ENCODE data around the gene VAV2.
A peak's percentile ranks its signal among the peaks of the same experiment; 100 is the strongest.

Gene VAV2

GRCh38 chr9:134028076-134028475 lies 36.0 kb upstream of the VAV2 start:
- DNase-seq (ENCODE audit: low spot score), result no peak

DNA sequence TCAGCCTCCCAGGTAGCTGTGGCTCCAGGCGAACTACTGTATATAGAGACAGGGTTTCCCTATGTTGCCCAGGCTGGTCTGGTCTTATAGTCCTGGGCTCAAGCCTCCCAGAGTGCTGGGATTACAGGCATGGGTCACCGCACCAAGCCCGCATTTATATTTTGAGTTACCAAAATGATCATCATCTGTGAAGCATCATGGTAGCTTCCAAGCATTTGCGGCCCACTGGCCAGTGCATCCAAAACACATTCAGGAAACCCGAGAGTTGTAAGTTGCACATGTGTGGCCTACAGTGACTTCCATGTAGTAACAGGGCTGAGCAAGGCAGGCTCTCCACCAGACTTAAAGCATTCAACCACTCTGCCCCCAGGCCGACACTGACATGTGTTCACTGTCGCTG lies 35.4 kb upstream of the VAV2 start:
- DNase-seq (ENCODE audit: low spot score), result no peak

DNA sequence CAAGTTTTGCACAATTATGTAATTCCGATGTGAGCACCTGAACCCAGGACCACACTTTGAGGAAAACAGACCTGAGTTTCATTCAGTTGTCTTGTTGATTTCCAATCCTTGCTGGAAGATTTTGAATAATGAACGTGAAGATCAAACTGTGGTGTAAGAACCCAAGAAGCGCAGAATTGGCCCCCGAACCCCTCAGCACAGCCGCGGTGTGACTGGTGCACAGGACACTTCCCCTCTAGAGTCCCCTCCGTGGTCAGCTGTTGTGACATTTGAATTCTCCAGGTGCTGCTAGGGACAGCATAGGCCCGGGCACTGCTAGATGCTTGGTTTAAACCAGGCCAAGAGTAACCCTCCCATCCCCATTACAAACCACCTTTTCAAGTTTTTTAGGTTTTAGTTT lies 34.9 kb upstream of the VAV2 start:
- no peak for DNase-seq (ENCODE audit: low spot score)

- DNase-seq (ENCODE audit: low spot score), result no peak
These were observed 34.5 kb upstream of the VAV2 start for GRCh38 chr9:134026581-134026980.

DNA sequence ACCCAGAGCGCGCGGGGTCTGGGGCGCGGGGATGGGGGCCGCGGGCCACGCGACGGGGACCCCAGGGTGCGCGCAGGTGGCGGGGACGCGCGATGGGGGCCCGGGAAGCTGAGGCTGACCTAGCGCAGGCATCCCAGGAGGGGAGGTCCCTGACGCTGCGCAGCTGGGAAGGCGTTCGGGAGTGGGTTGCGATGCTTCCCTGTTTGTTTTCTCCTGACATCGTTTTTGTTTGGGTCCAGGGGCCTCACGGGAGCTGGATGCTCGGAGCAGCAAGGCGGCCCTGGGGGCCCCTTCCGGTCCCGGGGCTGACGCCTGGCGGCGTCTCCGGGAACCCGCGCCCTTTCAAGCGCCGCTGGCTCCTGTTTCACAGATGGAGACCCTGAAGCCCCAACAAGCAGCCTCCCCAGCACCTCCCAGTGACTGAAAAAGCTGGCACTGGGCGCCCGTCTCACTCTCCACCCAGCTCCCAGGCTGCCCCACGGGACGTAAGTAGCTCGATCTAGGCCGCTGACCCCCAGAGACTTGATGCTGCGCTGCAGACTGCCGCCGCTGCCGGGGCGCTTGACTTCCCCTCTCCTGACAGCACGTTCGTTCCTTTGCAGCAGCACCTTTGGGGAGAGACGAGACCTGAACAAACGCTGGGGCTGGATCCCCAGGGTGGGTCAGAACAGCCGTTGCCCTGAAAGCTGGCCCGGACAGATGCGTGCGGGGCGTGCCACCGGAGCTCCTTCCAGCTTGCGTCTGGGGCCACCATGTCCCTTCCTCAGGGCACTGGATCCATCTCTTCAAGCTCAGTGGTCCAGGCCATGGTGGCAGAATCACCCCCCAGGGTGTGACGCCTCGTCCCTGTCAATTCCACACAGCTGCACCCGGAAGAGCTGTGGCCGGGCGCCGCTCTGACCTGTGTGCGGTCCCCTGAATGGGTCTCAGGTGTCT lies 33.8 kb upstream of the VAV2 start:
- DNase-seq (ENCODE audit: low spot score), result peak; percentile 24

GRCh38 chr9:134024828-134025605 lies 32.9 kb upstream of the VAV2 start, which contains the start of gene BRD3OS:
BRD3OS (plus strand) TSS chr9:134025481; CDS start chr9:134026748, 1,267 bp downstream.
- DNase-seq (ENCODE audit: low spot score), result peak; percentile 99

- no peak for DNase-seq (ENCODE audit: low spot score)
These were observed 32.2 kb upstream of the VAV2 start for GRCh38 chr9:134024214-134024792.

DNA sequence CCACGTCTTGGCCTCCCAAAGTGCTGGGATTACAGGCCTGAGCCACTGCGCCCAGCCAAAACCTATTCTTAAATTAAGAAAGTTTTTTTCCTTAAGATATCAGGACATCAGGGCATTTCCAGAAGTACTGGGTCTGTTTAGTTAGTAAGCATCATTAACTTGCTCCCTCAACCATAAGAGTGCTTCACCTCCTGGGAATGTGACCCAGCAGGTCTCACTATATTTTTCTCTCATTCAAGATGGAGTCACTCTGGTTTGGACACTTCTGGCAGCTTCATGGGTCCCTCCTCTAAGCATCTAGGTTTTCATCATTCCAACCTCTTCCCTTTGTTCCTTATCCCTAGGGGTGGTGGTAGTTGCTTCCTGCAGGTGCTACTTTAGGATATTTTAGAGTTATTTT lies 22.8 kb upstream of the VAV2 start:
- no peak for DNase-seq (ENCODE audit: low spot score)

GRCh38 chr9:134011401-134011800 lies 19.3 kb upstream of the VAV2 start:
- DNase-seq (ENCODE audit: low spot score), result no peak

GRCh38 chr9:134010310-134011173 lies 18.4 kb upstream of the VAV2 start:
- DNase-seq (ENCODE audit: low spot score), result no peak

DNA sequence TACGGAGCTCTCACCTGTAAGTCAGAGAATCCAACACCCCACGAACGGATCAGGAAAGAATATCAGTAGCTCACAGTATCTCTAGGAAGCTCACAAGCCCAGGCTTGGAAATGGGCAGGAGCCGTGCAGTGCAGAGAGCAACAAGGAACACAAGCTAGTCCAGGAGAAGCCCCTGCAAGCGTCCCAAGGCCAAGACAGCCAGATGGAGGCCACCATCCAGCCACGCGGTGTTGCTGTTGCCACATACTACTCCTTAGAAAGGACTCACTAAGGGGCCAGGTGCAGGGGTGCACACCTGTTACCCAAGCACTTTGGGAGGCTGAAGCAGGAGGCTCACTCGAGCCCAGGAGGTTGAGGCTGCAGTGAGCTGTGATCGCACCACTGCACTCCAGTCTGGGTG lies 15.4 kb upstream of the VAV2 start:
- DNase-seq (ENCODE audit: low spot score), result no peak

GRCh38 chr9:134007150-134007549 lies 15.0 kb upstream of the VAV2 start:
- no peak for DNase-seq (ENCODE audit: low spot score)

- DNase-seq (ENCODE audit: low spot score), result no peak
These were observed 13.3 kb upstream of the VAV2 start for GRCh38 chr9:134005381-134005780.

GRCh38 chr9:134004881-134005280 lies 12.8 kb upstream of the VAV2 start:
- no peak for DNase-seq (ENCODE audit: low spot score)

GRCh38 chr9:134004131-134004873 lies 12.2 kb upstream of the VAV2 start:
- DNase-seq (ENCODE audit: low spot score), result no peak

DNA sequence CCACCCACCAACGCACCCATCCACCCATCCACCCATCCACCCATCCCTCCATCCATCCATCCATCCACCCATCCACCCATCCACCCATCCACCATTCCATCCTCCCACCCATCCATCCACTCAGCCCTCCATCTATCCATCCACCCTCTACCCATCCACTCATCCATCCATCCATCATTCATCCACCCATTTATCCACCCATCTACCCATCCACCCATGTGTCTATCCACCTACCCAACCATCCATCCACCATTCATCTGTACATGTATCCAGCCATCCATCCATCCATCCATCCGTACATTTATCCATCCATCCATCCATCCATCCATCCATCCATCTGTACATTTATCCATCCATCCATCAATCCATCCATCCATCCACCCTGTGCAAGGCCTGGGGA lies 11.1 kb upstream of the VAV2 start:
- DNase-seq (ENCODE audit: low spot score), result no peak

DNA sequence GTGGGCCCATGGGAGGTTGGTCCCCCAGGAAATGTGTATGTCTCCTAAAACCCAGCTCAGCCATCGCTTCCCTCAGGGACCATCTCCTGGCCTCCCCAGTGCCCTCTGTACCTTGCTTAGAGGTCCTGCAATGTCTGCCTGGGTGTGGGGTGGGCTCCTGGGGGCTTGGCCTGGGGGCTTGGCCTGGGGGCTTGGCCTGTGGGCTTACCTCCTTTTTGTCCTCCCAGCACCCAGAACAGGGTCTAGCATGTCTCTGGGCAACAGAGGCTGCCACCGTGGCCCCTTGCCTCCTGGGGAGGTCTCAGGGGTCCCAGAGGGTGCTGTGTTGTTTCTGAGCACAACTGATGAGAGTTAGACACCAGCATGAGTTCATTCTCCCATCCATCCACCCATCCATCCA lies 10.7 kb upstream of the VAV2 start:
- no peak for DNase-seq (ENCODE audit: low spot score)

- DNase-seq (ENCODE audit: low spot score), result no peak
These were observed 7.7 kb upstream of the VAV2 start for GRCh38 chr9:133999851-134000265.

DNA sequence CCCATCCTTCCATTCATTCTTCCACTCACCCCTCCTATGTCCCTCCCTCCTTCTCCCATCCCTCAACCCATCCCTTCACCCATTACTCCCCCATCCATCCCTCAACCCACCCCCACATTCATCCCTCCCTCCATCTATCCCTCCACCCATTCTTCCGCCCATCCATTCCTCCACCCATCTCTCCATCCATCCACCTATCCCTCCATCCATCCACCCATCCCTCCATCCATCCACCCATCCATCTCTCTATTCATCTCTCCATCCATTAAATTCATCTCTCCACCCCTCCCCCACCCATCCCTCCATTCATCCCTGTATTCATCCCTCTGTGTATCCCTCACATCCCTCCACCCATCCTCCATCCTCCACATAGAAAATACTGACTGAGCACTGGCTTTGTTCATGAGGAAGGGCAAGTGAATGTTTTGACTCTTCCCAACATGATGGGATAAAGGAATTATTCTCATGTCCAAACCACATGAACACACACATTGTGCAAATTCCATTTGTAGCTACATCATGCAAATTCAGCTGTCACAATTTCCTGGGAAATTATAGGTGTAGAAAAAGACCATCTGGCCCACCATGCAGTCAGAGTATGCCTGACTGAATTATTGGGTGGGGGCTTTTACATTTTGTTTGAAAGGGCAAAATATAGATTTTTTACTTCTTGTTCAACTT lies 6.9 kb upstream of the VAV2 start:
- no peak for DNase-seq (ENCODE audit: low spot score)

GRCh38 chr9:133997584-133997983 lies 5.5 kb upstream of the VAV2 start:
- DNase-seq (ENCODE audit: low spot score), result no peak

Data from pons (tissue), 1 donor.